Measurements from ENCODE around the gene ZNF365.
"Not testable (repeated sequence)": the region's sequence is repeated elsewhere in the genome, so short reads cannot be mapped to it uniquely, and the experiment has no call there.

Gene ZNF365

GRCh38 chr10:62390497-62391176, 16.5 kb downstream of the ZNF365 start:
- Histone ChIP-seq H3K9me3 (ENCODE audit: control insufficient read depth, insufficient read depth, low read length) (no peaks in the 10 kb centered on the region), H3K27me3 (ENCODE audit: control insufficient read depth, insufficient read depth, low read length) (no peaks in the 10 kb centered on the region), H3K4me3 (ENCODE audit: low read depth, low read length) (no peak overlapping the region), H3K36me3 (ENCODE audit: control insufficient read depth, insufficient read depth, low read length) (no peaks in the 10 kb centered on the region), H3K27ac (ENCODE audit: low read depth, low read length) (no peak overlapping the region), H3K9ac (ENCODE audit: low read depth, low read length) (no peak overlapping the region), H3K4me1 (ENCODE audit: control insufficient read depth, insufficient read depth, low read length) (peaks cover 7% of the 10 kb centered on the region; the same call in 1 of the 2 replicates)

DNA sequence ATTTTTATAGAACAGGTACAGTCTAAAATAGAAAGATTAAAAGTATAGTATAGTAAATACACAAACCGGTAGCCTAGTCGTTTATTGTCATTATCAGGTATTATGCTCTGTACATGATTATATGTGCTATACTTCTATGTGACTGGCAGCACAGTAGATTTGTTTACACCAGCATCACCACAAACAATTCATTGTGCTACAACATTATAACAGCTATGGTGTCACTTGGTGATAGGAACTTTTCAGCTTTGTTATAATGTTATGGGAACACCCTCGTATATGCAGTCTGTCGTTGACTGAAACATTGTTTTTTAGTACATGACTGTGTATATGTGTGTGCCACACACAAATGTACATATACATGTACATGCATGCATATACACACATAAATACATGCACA, 19.1 kb downstream of the ZNF365 start:
- H3K9me3 ChIP-seq (ENCODE audit: control insufficient read depth, insufficient read depth, low read length): no peaks in the 10 kb centered on the region
- no peak overlapping the region for H3K4me3 ChIP-seq (ENCODE audit: low read depth, low read length)
- no peaks in the 10 kb centered on the region for H3K36me3 ChIP-seq (ENCODE audit: control insufficient read depth, insufficient read depth, low read length)
- no peak overlapping the region for H3K27ac ChIP-seq (ENCODE audit: low read depth, low read length)
- H3K4me1 ChIP-seq (ENCODE audit: control insufficient read depth, insufficient read depth, low read length): peaks cover 7% of the 10 kb centered on the region; the same call in 1 of the 2 replicates
- H3K27me3 ChIP-seq (ENCODE audit: control insufficient read depth, insufficient read depth, low read length): no peaks in the 10 kb centered on the region
- H3K9ac ChIP-seq (ENCODE audit: low read depth, low read length): no peak overlapping the region

- Histone ChIP-seq H3K9ac (ENCODE audit: low read depth, low read length) (no peak overlapping the region), H3K9me3 (ENCODE audit: control insufficient read depth, insufficient read depth, low read length) (no peaks in the 10 kb centered on the region), H3K27ac (ENCODE audit: low read depth, low read length) (no peak overlapping the region), H3K27me3 (ENCODE audit: control insufficient read depth, insufficient read depth, low read length) (no peaks in the 10 kb centered on the region), H3K4me1 (ENCODE audit: control insufficient read depth, insufficient read depth, low read length) (peaks cover 7% of the 10 kb centered on the region; the same call in 1 of the 2 replicates), H3K36me3 (ENCODE audit: control insufficient read depth, insufficient read depth, low read length) (no peaks in the 10 kb centered on the region), H3K4me3 (ENCODE audit: low read depth, low read length) (no peak overlapping the region)
Observed at GRCh38 chr10:62394556-62395018, 20.4 kb downstream of the ZNF365 start.

GRCh38 chr10:62395892-62396291, 21.7 kb downstream of the ZNF365 start:
- no peak overlapping the region for H3K4me3 ChIP-seq (ENCODE audit: low read depth, low read length)
- no peaks in the 10 kb centered on the region for H3K27me3 ChIP-seq (ENCODE audit: control insufficient read depth, insufficient read depth, low read length)
- H3K9ac ChIP-seq (ENCODE audit: low read depth, low read length): no peak overlapping the region
- H3K27ac ChIP-seq (ENCODE audit: low read depth, low read length): no peak overlapping the region
- H3K4me1 ChIP-seq (ENCODE audit: control insufficient read depth, insufficient read depth, low read length): peaks cover 7% of the 10 kb centered on the region; the same call in 1 of the 2 replicates
- H3K9me3 ChIP-seq (ENCODE audit: control insufficient read depth, insufficient read depth, low read length): no peaks in the 10 kb centered on the region
- H3K36me3 ChIP-seq (ENCODE audit: control insufficient read depth, insufficient read depth, low read length): no peaks in the 10 kb centered on the region

- no peaks in the 10 kb centered on the region for H3K9me3 ChIP-seq (ENCODE audit: control insufficient read depth, insufficient read depth, low read length)
- no peak overlapping the region for H3K27ac ChIP-seq (ENCODE audit: low read depth, low read length)
- H3K9ac ChIP-seq (ENCODE audit: low read depth, low read length): no peak overlapping the region
- peaks cover 7% of the 10 kb centered on the region; the same call in 1 of the 2 replicates for H3K4me1 ChIP-seq (ENCODE audit: control insufficient read depth, insufficient read depth, low read length)
- no peak overlapping the region for H3K4me3 ChIP-seq (ENCODE audit: low read depth, low read length)
- no peaks in the 10 kb centered on the region for H3K27me3 ChIP-seq (ENCODE audit: control insufficient read depth, insufficient read depth, low read length)
- no peaks in the 10 kb centered on the region for H3K36me3 ChIP-seq (ENCODE audit: control insufficient read depth, insufficient read depth, low read length)
Observed at GRCh38 chr10:62396864-62397263, 22.7 kb downstream of the ZNF365 start.

DNA sequence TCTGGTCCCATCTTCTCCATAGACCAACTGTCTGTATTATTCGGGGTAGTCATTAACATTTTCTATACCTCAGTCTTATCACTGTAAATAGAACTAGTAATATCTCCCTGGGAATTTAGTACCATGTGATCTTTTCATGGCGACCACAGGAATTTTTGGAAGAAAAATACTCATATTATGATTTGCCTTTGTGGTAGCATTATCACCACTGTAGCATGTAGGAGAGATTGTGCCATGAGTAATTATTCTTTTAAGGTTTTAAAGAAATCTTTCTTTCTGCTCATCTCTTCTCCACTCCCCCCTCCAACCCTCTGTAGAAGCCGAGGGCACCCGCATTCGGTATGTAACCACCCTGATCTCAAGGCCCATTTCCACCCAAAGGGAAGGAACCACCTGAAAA, 25.0 kb downstream of the ZNF365 start:
- no peak overlapping the region for H3K4me3 ChIP-seq (ENCODE audit: low read depth, low read length)
- H3K27ac ChIP-seq (ENCODE audit: low read depth, low read length): no peak overlapping the region
- peaks cover 7% of the 10 kb centered on the region; the same call in 1 of the 2 replicates for H3K4me1 ChIP-seq (ENCODE audit: control insufficient read depth, insufficient read depth, low read length)
- H3K36me3 ChIP-seq (ENCODE audit: control insufficient read depth, insufficient read depth, low read length): no peaks in the 10 kb centered on the region
- H3K9me3 ChIP-seq (ENCODE audit: control insufficient read depth, insufficient read depth, low read length): no peaks in the 10 kb centered on the region
- no peaks in the 10 kb centered on the region for H3K27me3 ChIP-seq (ENCODE audit: control insufficient read depth, insufficient read depth, low read length)
- no peak overlapping the region for H3K9ac ChIP-seq (ENCODE audit: low read depth, low read length)

DNA sequence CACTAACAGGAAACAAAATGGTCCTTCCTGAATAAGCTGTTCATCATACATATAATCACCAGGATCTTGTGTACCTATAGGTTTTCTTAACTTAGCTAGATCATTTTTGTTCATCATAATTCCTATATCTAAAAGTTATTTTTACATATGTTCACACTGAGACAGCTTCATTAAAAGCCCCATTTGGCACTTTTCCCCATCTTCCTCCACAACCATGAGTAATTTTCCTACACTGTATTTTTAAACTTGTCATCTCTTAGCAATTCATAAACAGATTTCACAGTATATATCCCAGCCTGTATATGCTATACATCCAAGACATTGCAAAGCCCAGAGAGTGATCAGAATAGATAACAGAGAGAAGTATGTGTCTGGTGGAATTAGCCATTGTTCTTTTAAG, 28.3 kb downstream of the ZNF365 start:
- Histone ChIP-seq H3K36me3 (ENCODE audit: control insufficient read depth, insufficient read depth, low read length) (no peaks in the 10 kb centered on the region), H3K9me3 (ENCODE audit: control insufficient read depth, insufficient read depth, low read length) (no peaks in the 10 kb centered on the region), H3K27me3 (ENCODE audit: control insufficient read depth, insufficient read depth, low read length) (no peaks in the 10 kb centered on the region), H3K27ac (ENCODE audit: low read depth, low read length) (no peak overlapping the region), H3K9ac (ENCODE audit: low read depth, low read length) (no peak overlapping the region), H3K4me1 (ENCODE audit: control insufficient read depth, insufficient read depth, low read length) (no peaks in the 10 kb centered on the region), H3K4me3 (ENCODE audit: low read depth, low read length) (no peak overlapping the region)

- not testable (repeated sequence) for H3K4me1 ChIP-seq (ENCODE audit: control insufficient read depth, insufficient read depth, low read length); H3K27ac ChIP-seq (ENCODE audit: low read depth, low read length); H3K9me3 ChIP-seq (ENCODE audit: control insufficient read depth, insufficient read depth, low read length); H3K36me3 ChIP-seq (ENCODE audit: control insufficient read depth, insufficient read depth, low read length); H3K9ac ChIP-seq (ENCODE audit: low read depth, low read length); H3K4me3 ChIP-seq (ENCODE audit: low read depth, low read length); H3K27me3 ChIP-seq (ENCODE audit: control insufficient read depth, insufficient read depth, low read length)
Observed at GRCh38 chr10:62410528-62410927, 36.4 kb downstream of the ZNF365 start.

GRCh38 chr10:62410934-62411333, 36.8 kb downstream of the ZNF365 start:
- H3K9me3 ChIP-seq (ENCODE audit: control insufficient read depth, insufficient read depth, low read length); H3K4me3 ChIP-seq (ENCODE audit: low read depth, low read length); H3K27me3 ChIP-seq (ENCODE audit: control insufficient read depth, insufficient read depth, low read length); H3K36me3 ChIP-seq (ENCODE audit: control insufficient read depth, insufficient read depth, low read length); H3K27ac ChIP-seq (ENCODE audit: low read depth, low read length); H3K9ac ChIP-seq (ENCODE audit: low read depth, low read length); H3K4me1 ChIP-seq (ENCODE audit: control insufficient read depth, insufficient read depth, low read length): not testable (repeated sequence)

DNA sequence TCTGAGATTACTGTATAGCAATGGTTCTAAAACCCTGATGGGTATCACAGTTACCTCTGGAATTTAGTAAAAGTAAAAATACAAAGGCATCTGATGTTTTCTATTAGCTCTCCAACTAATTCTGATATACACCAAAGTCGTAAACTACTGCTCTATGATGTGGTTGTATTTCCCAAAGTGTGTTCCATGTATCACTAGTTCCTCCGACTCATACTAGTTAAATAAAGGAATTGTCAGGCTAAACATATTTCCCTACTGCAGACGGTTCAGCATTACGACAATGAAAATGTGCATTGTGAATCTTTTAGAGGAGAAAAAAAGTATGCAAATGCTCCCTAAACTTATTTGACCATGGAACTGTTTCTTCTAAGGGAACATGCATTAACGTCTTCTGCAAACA, 38.9 kb downstream of the ZNF365 start:
- Histone ChIP-seq H3K27ac (ENCODE audit: low read depth, low read length) (no peak overlapping the region), H3K4me3 (ENCODE audit: low read depth, low read length) (no peak overlapping the region), H3K36me3 (ENCODE audit: control insufficient read depth, insufficient read depth, low read length) (no peaks in the 10 kb centered on the region), H3K27me3 (ENCODE audit: control insufficient read depth, insufficient read depth, low read length) (no peaks in the 10 kb centered on the region), H3K4me1 (ENCODE audit: control insufficient read depth, insufficient read depth, low read length) (peaks cover 4% of the 10 kb centered on the region; the same call in 1 of the 2 replicates), H3K9ac (ENCODE audit: low read depth, low read length) (no peak overlapping the region), H3K9me3 (ENCODE audit: control insufficient read depth, insufficient read depth, low read length) (0 out of 2 replicates have a peak, but pooled peaks cover 4% of the 10 kb centered on the region)

- no peak overlapping the region for H3K9ac ChIP-seq (ENCODE audit: low read depth, low read length)
- no peak overlapping the region for H3K27ac ChIP-seq (ENCODE audit: low read depth, low read length)
- no peak overlapping the region for H3K4me3 ChIP-seq (ENCODE audit: low read depth, low read length)
- H3K36me3 ChIP-seq (ENCODE audit: control insufficient read depth, insufficient read depth, low read length): no peaks in the 10 kb centered on the region
- 0 out of 2 replicates have a peak, but pooled peaks cover 4% of the 10 kb centered on the region for H3K9me3 ChIP-seq (ENCODE audit: control insufficient read depth, insufficient read depth, low read length)
- H3K4me1 ChIP-seq (ENCODE audit: control insufficient read depth, insufficient read depth, low read length): peaks cover 4% of the 10 kb centered on the region; the same call in 1 of the 2 replicates
- H3K27me3 ChIP-seq (ENCODE audit: control insufficient read depth, insufficient read depth, low read length): no peaks in the 10 kb centered on the region
Observed at GRCh38 chr10:62413652-62414051, 39.5 kb downstream of the ZNF365 start.
